Parathyroid adenoma (tissue), 2 donors: Measurements from ENCODE around the gene OSTF1.
A peak's percentile ranks its signal among the peaks of the same experiment; 100 is the strongest.

Source experiments
- H2AFZ ChIP-seq: fragments of 300-600 bp; sonication (generic); one replicate; pipeline ENCODE4 v1.7.0; 2017; ENCODE audit warnings: antibody characterized with exemption, mild to moderate bottlenecking
- H3K27ac ChIP-seq: fragments of 300-600 bp; sonication (generic); one replicate; pipeline ENCODE4 v1.7.0; 2017
- H3K27me3 ChIP-seq: fragments of 300-600 bp; sonication (generic); one replicate; pipeline ENCODE4 v1.7.0; 2017; ENCODE audit warnings: low read length; ENCODE audit not compliant: control insufficient read depth, insufficient read depth
- H3K36me3 ChIP-seq: fragments of 300-600 bp; sonication (generic); one replicate; pipeline ENCODE4 v1.7.0; 2017; ENCODE audit warnings: low read length; ENCODE audit not compliant: control insufficient read depth, insufficient read depth
- H3K4me1 ChIP-seq: fragments of 300-600 bp; sonication (generic); one replicate; pipeline ENCODE4 v1.7.0; 2017; ENCODE audit warnings: control low read depth
- H3K4me2 ChIP-seq: fragments of 300-600 bp; sonication (generic); one replicate; pipeline ENCODE4 v1.7.0; 2017; ENCODE audit warnings: low read length
- H3K4me3 ChIP-seq: fragments of 300-600 bp; sonication (generic); one replicate; pipeline ENCODE4 v1.7.0; 2017; ENCODE audit warnings: low read depth, low read length
- H3K79me2 ChIP-seq: fragments of 300-600 bp; sonication (generic); one replicate; pipeline ENCODE4 v1.7.0; 2017; ENCODE audit warnings: control low read depth
- H3K9ac ChIP-seq: fragments of 300-600 bp; sonication (generic); one replicate; pipeline ENCODE4 v1.7.0; 2017; ENCODE audit warnings: mild to moderate bottlenecking
- H3K9me3 ChIP-seq: fragments of 300-600 bp; sonication (generic); one replicate; pipeline ENCODE4 v1.7.0; 2017; ENCODE audit warnings: low read length; ENCODE audit not compliant: control insufficient read depth
- TF ChIP-seq, protein P1 (sequence below): fragments of 300-600 bp; sonication (generic); IDR thresholded peaks from one replicate; pipeline ENCODE4 v1.7.0; 2017; ENCODE audit warnings: antibody characterized with exemption, mild to moderate bottlenecking
- donor health status: primary hyperparathyroidism.

OSTF1 gene

DNA sequence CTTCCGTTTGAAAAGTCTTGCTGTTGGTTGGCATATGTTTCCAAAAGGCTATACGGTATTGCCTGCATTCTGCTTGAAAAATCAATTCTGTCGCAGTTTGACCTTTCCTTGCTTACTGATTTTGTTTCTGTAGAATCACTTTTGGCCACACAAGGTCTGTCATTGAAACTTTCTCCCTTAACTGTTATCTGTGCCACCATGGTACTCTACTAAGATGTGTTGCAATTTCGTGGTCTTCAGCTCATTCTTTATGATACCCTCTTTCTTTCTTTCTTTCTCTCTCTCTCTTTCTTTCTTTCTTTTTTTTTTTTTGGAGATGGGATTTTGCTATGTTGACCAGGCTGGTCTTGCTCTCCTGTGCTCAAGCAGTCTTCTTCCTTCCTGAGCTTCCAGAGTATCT, 4.5 kb downstream of the OSTF1 start:
- Histone ChIP-seq H3K27ac (no peak overlapping the region), H3K9me3 (no peaks in the 10 kb centered on the region), H3K4me3 (no peak overlapping the region), H3K36me3 (no peaks in the 10 kb centered on the region), H2AFZ (no peak overlapping the region), H3K9ac (no peak overlapping the region), H3K4me1 (peaks cover 25% of the 10 kb centered on the region), H3K79me2 (peaks cover 15% of the 10 kb centered on the region), H3K27me3 (no peaks in the 10 kb centered on the region), H3K4me2 (peak overlapping the region; percentile 9)
- TF ChIP-seq, protein P1, sequence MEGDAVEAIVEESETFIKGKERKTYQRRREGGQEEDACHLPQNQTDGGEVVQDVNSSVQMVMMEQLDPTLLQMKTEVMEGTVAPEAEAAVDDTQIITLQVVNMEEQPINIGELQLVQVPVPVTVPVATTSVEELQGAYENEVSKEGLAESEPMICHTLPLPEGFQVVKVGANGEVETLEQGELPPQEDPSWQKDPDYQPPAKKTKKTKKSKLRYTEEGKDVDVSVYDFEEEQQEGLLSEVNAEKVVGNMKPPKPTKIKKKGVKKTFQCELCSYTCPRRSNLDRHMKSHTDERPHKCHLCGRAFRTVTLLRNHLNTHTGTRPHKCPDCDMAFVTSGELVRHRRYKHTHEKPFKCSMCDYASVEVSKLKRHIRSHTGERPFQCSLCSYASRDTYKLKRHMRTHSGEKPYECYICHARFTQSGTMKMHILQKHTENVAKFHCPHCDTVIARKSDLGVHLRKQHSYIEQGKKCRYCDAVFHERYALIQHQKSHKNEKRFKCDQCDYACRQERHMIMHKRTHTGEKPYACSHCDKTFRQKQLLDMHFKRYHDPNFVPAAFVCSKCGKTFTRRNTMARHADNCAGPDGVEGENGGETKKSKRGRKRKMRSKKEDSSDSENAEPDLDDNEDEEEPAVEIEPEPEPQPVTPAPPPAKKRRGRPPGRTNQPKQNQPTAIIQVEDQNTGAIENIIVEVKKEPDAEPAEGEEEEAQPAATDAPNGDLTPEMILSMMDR = no peak

DNA sequence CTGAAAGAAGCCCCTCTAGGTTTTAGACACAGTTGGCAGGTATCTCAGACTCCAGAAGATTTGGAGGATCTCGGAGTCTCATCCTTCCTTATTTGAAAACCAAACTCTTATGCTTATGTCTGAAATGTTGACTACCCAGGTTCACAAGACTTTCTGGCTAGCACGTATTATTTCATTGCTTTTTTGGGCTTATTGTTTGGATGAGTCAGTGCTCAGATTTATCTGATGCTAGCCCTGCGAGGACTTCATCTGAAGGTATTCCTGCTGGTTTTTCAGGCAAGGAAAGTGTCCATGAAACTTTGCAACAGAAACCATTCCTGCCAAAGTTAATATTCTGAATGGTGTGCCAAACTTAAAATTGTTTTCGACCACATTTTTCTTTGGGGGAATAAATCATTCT, 8.5 kb downstream of the OSTF1 start:
- no peak overlapping the region for H2AFZ ChIP-seq
- H3K9ac ChIP-seq = no peak overlapping the region
- H3K4me2 ChIP-seq = no peak overlapping the region
- H3K4me1 ChIP-seq = peaks cover 27% of the 10 kb centered on the region
- peaks cover 14% of the 10 kb centered on the region for H3K79me2 ChIP-seq
- H3K27ac ChIP-seq = peak overlapping the region; percentile 36
- TF ChIP-seq, protein P1 = no peak
- H3K36me3 ChIP-seq = no peaks in the 10 kb centered on the region
- H3K4me3 ChIP-seq = no peak overlapping the region
- H3K9me3 ChIP-seq = no peaks in the 10 kb centered on the region
- H3K27me3 ChIP-seq = no peaks in the 10 kb centered on the region

DNA sequence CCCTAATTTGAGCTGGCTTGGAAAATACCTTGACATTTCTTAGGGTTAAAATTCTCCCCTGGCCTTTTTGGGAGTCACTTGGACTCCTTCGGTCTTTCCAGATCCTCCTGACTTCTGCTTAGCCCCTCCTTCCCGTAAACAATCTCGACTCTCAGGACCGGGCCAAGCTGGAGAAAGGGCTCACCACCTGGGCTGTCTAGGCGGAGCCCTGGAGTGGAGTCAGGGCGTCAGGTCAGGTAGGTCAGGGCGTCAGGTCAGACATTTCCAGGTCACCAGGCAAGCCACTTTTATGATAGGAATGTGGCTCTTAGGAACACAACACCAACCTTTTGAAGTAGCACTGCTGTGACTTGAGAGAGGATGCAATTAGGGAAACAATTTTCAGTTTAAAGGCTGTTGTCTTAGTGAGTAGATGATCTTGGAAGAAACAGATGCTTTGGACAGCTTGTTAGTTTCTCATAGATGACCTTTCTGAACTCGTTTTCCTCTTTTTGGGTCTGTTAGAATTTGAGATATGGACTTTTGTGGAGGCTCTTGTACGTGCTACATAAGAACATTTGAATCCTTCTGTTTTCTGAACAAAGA, 12.8 kb downstream of the OSTF1 start:
- Histone ChIP-seq H3K27me3 (no peaks in the 10 kb centered on the region), H3K27ac (peak overlapping the region; percentile 32), H3K4me3 (no peak overlapping the region), H3K9me3 (no peaks in the 10 kb centered on the region), H3K4me2 (peak overlapping the region; percentile 32), H2AFZ (no peak overlapping the region), H3K4me1 (peaks cover 12% of the 10 kb centered on the region), H3K79me2 (peaks cover 26% of the 10 kb centered on the region), H3K9ac (no peak overlapping the region), H3K36me3 (no peaks in the 10 kb centered on the region)
- TF ChIP-seq, protein P1 = no peak

DNA sequence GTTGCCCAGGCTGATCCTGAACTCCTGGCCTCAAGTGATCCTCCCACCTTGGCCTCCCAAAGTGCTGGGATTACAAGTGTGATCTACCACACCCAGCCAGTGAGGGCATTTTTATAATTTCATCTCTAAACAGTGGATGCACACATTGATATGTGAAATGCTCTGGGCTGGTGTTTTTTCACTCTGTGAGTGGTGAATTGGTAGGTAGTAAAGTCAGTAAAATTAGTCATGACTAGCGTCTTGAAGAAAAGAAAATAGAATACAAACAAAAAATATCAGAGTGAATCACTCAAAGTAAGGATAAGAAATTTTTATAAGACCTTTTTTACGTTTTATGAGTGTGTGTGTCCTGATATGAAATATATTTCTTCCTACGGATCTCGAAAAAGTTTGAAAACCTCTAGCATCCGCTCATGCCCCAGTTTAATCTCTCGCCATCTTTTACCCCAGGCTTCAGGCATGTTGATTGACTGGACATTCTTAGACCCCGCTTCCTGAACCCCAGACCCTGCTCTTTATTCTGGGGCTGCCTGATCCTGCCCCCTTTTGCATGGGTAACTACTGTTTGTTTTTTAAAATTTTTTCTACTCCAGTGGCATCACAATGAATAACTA, 14.0 kb downstream of the OSTF1 start:
- Histone ChIP-seq H3K4me3 (no peak overlapping the region), H3K27me3 (no peaks in the 10 kb centered on the region), H3K9ac (no peak overlapping the region), H3K4me2 (no peak overlapping the region), H3K79me2 (peaks cover 26% of the 10 kb centered on the region), H3K36me3 (no peaks in the 10 kb centered on the region), H3K4me1 (peaks cover 6% of the 10 kb centered on the region), H3K9me3 (no peaks in the 10 kb centered on the region), H3K27ac (no peak overlapping the region), H2AFZ (no peak overlapping the region)
- TF ChIP-seq, protein P1 = no peak

DNA sequence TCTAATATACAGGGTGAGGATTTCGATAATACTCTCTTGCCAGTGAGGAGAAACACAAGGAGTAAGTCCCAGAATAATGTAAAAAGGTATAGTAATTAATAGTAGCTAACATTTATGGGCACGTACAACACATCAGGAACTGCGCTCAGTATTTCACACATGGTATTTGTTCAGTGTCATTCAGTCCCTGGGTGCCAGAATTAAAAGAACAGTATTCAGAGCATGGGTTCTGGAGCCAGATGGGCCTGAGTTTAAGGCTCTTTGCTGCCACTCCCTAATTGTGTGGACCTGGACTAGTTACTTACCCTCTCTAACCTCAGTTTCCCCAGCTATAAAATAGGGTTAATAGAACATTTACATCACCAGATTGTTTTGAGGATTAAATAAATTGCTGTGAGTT, 16.3 kb downstream of the OSTF1 start:
- Histone ChIP-seq H3K4me1 (peaks cover 8% of the 10 kb centered on the region), H3K36me3 (no peaks in the 10 kb centered on the region), H3K27me3 (no peaks in the 10 kb centered on the region), H3K79me2 (peaks cover 17% of the 10 kb centered on the region), H3K27ac (no peak overlapping the region), H3K4me3 (no peak overlapping the region), H3K9me3 (no peaks in the 10 kb centered on the region), H2AFZ (no peak overlapping the region), H3K4me2 (no peak overlapping the region), H3K9ac (no peak overlapping the region)
- TF ChIP-seq, protein P1 = no peak
